Esophagus squamous epithelium (tissue), 4 donors: Measurements from ENCODE around the gene SCN8A.

Experiments
- CTCF ChIP-seq, 6 experiments: fragments of 450-650 bp in 4 of 6; fragments of 200-600 bp in 2 of 6; sonication (generic) in 2 of 6; IDR thresholded peaks; one replicate each; pipeline ENCODE4 v1.5.1; 2016 to 2019; ENCODE audit warnings: antibody characterized with exemption in 6 of 6, mild to moderate bottlenecking in 4 of 6, moderate library complexity in 4 of 6
- POLR2A ChIP-seq, 4 donors: fragments of 450-650 bp; IDR thresholded peaks; one replicate each; pipeline ENCODE4 v1.6.1; 2017; ENCODE audit warnings: antibody characterized with exemption in 4 of 4, mild to moderate bottlenecking in 4 of 4, moderate library complexity in 3 of 4

DNA sequence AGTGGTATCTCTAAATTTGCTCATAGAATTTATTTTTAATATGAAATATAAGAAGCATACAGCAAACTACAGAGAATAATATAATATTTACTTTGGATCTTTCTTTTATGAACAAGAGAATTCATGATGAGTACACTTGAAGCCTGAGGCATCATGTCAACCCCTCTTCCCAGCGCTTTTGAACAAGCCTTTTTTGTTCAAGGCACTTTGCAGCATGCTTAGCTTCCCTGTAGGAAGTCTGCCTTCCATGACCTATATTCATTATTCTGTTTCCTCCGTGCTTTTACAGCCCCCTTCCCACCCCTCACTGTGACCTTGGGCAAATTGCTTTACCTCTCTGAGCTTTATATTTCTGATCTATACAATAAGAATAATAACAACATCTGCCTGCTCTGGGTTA lies 41.6 kb downstream of the SCN8A start:
- TF ChIP-seq POLR2A (IDR thresholded peaks at IDR 0.05) (no peak), CTCF (IDR thresholded peaks at IDR 0.05) (no peak)
